ENCODE results near the gene BICRA.

GRCh38 chr19:47626238-47626637 lies 17.3 kb downstream of the BICRA start:
- TF ChIP-seq, protein P1, sequence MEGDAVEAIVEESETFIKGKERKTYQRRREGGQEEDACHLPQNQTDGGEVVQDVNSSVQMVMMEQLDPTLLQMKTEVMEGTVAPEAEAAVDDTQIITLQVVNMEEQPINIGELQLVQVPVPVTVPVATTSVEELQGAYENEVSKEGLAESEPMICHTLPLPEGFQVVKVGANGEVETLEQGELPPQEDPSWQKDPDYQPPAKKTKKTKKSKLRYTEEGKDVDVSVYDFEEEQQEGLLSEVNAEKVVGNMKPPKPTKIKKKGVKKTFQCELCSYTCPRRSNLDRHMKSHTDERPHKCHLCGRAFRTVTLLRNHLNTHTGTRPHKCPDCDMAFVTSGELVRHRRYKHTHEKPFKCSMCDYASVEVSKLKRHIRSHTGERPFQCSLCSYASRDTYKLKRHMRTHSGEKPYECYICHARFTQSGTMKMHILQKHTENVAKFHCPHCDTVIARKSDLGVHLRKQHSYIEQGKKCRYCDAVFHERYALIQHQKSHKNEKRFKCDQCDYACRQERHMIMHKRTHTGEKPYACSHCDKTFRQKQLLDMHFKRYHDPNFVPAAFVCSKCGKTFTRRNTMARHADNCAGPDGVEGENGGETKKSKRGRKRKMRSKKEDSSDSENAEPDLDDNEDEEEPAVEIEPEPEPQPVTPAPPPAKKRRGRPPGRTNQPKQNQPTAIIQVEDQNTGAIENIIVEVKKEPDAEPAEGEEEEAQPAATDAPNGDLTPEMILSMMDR (conservative IDR thresholded peaks at IDR 0.05), result no peak
- no peak for TF ChIP-seq EZH2 (IDR thresholded peaks at IDR 0.05; ENCODE audit: low read depth)
